SHP77 (cell line): ENCODE results near the gene MUC5AC.
"Not testable (repeated sequence)": the region's sequence is repeated elsewhere in the genome, so short reads cannot be mapped to it uniquely, and the experiment has no call there.

Experiments used
- DNase-seq, 2 experiments: peaks; one replicate each; lab custom pipeline; 2025; lab: John Stamatoyannopoulos, UW

The MUC5AC gene

GRCh38 chr11:1148752-1149180 is 9.0 kb upstream of the MUC5AC start:
- no peak for DNase-seq

- DNase-seq: no peak
Measured at GRCh38 chr11:1149545-1149944, 8.2 kb upstream of the MUC5AC start.

GRCh38 chr11:1150116-1150515 is 7.6 kb upstream of the MUC5AC start:
- DNase-seq: no peak

GRCh38 chr11:1150769-1151365 is 6.9 kb upstream of the MUC5AC start:
- DNase-seq: no peak

- no peak for DNase-seq
Measured at GRCh38 chr11:1151366-1152315, 6.1 kb upstream of the MUC5AC start.

- no peak for DNase-seq
Measured at GRCh38 chr11:1152316-1153104, 5.2 kb upstream of the MUC5AC start.

- no peak for DNase-seq
Measured at GRCh38 chr11:1153105-1153950, 4.4 kb upstream of the MUC5AC start.

GRCh38 chr11:1153951-1154493 is 3.7 kb upstream of the MUC5AC start:
- DNase-seq: no peak

- DNase-seq: not testable (repeated sequence)
Measured at GRCh38 chr11:1154656-1155055, 3.1 kb upstream of the MUC5AC start.

- DNase-seq: no peak
Measured at GRCh38 chr11:1155274-1155693, 2.5 kb upstream of the MUC5AC start.

GRCh38 chr11:1156506-1157340 is 1.0 kb upstream of the MUC5AC start:
- no peak for DNase-seq

GRCh38 chr11:1157341-1157644 is 460 bp upstream of the MUC5AC start:
- no peak for DNase-seq

GRCh38 chr11:1158681-1159487 is 1.1 kb downstream of the MUC5AC start:
- DNase-seq: no peak

- DNase-seq: not testable (repeated sequence)
Measured at GRCh38 chr11:1159488-1160220, 1.9 kb downstream of the MUC5AC start.

GRCh38 chr11:1160231-1161101 is 2.7 kb downstream of the MUC5AC start:
- DNase-seq: no peak

GRCh38 chr11:1161410-1162137 is 3.8 kb downstream of the MUC5AC start:
- no peak for DNase-seq

- DNase-seq: no peak
Measured at GRCh38 chr11:1162138-1162475, 4.4 kb downstream of the MUC5AC start.
